Measurements from ENCODE around the gene HDAC11. TPM values are rescaled to one million over a fixed set of nuclear protein-coding genes. Genes with fewer than 3 reads are reported as not detected.

HDAC11 gene
- total RNA-seq, 2 experiments from 2014 or later: 1.8 to 2.0 TPM

DNA sequence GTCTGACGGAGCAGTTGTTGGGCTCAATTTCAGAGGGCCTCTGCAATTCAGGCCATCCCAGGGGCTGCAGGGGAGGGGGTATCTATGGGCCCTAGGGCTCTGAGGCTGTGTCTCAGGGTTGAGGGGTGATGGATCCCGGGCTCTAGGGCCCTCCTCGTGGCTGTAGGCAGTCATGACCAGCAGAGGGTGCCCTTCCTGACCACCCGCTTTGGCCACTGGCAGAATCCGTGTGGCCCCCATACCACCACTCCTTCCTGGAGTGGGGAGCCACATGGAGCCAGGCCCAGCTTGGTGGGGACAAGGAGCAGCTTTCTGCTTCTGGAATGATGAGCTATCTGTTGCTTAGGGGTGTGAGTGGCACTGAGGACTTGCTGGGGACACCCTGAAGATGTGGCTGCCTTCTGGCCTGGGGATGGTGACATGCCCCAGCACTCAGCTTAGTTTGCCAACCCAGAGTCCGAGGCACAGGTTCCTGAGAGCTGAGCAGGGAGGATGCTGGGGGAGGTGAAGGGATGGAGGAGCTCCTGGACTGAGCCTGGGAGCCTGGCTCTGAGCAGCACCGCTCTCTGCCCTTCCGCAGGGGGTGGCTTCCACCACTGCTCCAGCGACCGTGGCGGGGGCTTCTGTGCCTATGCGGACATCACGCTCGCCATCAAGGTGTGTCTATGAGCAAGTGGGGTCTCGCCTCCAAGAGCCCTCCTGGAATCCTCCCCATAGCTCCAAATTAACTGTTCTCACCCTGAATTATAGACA is 20.2 kb downstream of the HDAC11 start:
- peak; percentile 53 for TF ChIP-seq CTCF (IDR thresholded peaks at IDR 0.05)
- no peak for ATAC-seq
- peak; percentile 32 for DNase-seq
- no peaks in the 10 kb centered on the region for H3K27me3 Mint-ChIP-seq
- intact Hi-C loops (cut with micrococcal nuclease): no loop called here
- H3K4me3 Mint-ChIP-seq: no peak overlapping the region
- ChIA-PET POLR2A (no interaction called here), CTCF (interaction anchor here (0.8 to 8.4 kb wide), 9 partner anchors 16 to 157 kb away, joined by 3 to 349 read pairs (median 3); no protein-coding TSS in a partner anchor)
- H3K9me3 Mint-ChIP-seq: no peaks in the 10 kb centered on the region
- no peak overlapping the region for H3K27ac Mint-ChIP-seq
- no peaks in the 10 kb centered on the region for H3K36me3 Mint-ChIP-seq (ENCODE audit: low read depth)
- peaks cover 3% of the 10 kb centered on the region for H3K4me1 Mint-ChIP-seq (ENCODE audit: low read depth)

GRCh38 chr3:13501056-13501455 is 20.9 kb downstream of the HDAC11 start:
- ChIA-PET CTCF (interaction anchor here (0.9 to 8.4 kb wide), 5 partner anchors 16 to 156 kb away, joined by 3 to 349 read pairs (median 3); no protein-coding TSS in a partner anchor), POLR2A (no interaction called here)
- Mint-ChIP-seq H3K4me3 (no peak overlapping the region), H3K9me3 (no peaks in the 10 kb centered on the region), H3K36me3 (ENCODE audit: low read depth) (no peaks in the 10 kb centered on the region), H3K27me3 (no peaks in the 10 kb centered on the region), H3K4me1 (ENCODE audit: low read depth) (peaks cover 3% of the 10 kb centered on the region), H3K27ac (no peak overlapping the region)
- no peak for TF ChIP-seq CTCF (IDR thresholded peaks at IDR 0.05)
- intact Hi-C loops (cut with micrococcal nuclease): no loop called here
- ATAC-seq: no peak
- no peak for DNase-seq

GRCh38 chr3:13501521-13501920 is 21.4 kb downstream of the HDAC11 start:
- intact Hi-C loops (cut with micrococcal nuclease): no loop called here
- H3K4me3 Mint-ChIP-seq: no peak overlapping the region
- CTCF ChIA-PET: interaction anchor here (8.4 kb wide), 1 partner anchor 148 kb away, joined by 349 read pairs; no protein-coding TSS in a partner anchor
- POLR2A ChIA-PET: no interaction called here
- H3K27me3 Mint-ChIP-seq: no peaks in the 10 kb centered on the region
- H3K9me3 Mint-ChIP-seq: no peaks in the 10 kb centered on the region
- TF ChIP-seq CTCF (IDR thresholded peaks at IDR 0.05): no peak
- ATAC-seq: no peak
- peaks cover 3% of the 10 kb centered on the region for H3K4me1 Mint-ChIP-seq (ENCODE audit: low read depth)
- DNase-seq: no peak
- H3K36me3 Mint-ChIP-seq (ENCODE audit: low read depth): no peaks in the 10 kb centered on the region
- H3K27ac Mint-ChIP-seq: no peak overlapping the region

DNA sequence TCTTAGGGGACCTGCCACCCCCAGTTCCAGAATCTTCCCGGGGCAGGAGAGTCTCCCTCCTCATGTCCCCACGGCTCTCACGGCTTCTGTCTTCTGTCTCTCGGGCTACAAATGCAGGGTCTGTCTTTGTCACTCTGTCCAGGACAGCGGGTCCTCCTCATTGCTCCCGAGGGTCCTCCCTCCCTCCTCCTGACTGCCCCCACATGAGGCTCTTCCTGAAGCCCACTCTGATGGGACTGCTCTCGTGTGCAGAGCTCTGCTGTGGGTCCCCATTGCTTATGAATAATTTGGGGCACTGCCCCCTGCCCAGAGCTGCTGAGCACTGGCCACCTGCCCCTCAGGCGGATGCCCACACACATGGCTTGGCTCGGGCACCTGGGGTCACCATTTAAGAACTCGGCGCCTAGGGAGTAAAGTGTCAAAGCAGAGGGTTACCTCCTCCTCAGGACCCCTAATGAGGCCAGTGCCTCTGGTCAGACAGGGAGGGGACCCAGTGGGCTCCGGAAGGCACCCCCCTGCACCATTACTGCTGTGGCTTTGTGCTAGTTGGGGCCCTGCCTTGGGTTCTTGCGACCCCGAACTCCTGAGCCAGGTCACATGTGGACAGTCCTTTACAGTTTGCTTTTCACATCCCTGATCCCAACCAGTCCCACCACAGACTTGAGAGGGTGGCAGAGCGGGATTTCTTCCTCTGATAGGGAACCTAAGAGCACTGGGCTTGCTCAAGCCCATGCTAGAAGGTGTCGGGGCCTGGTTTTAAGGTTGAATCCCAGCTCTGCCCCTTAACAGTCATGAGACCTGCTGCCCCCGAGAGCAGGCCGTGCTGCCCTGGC is 22.1 kb downstream of the HDAC11 start:
- no peak for TF ChIP-seq CTCF (IDR thresholded peaks at IDR 0.05)
- no peaks in the 10 kb centered on the region for H3K9me3 Mint-ChIP-seq
- peaks cover 3% of the 10 kb centered on the region for H3K4me1 Mint-ChIP-seq (ENCODE audit: low read depth)
- CTCF ChIA-PET: interaction anchor here (8.4 kb wide), 1 partner anchor 148 kb away, joined by 349 read pairs; no protein-coding TSS in a partner anchor
- ATAC-seq: no peak
- H3K27ac Mint-ChIP-seq: no peak overlapping the region
- intact Hi-C loops (cut with micrococcal nuclease): no loop called here
- no peaks in the 10 kb centered on the region for H3K36me3 Mint-ChIP-seq (ENCODE audit: low read depth)
- no peak for DNase-seq
- no peaks in the 10 kb centered on the region for H3K27me3 Mint-ChIP-seq
- POLR2A ChIA-PET: no interaction called here
- no peak overlapping the region for H3K4me3 Mint-ChIP-seq

DNA sequence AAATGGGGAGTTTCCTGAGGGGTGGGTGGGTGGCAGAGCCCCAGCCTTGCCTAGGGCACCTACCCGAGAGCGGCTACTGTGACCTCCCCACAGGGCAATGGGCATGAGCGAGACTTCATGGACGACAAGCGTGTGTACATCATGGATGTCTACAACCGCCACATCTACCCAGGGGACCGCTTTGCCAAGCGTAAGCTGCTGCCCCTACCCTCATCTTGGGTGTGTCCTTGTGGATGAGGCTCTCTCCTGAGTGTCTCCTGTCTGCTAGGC is 22.6 kb downstream of the HDAC11 start:
- no peak for ATAC-seq
- H3K36me3 Mint-ChIP-seq (ENCODE audit: low read depth): no peaks in the 10 kb centered on the region
- POLR2A ChIA-PET: no interaction called here
- DNase-seq: no peak
- H3K4me3 Mint-ChIP-seq: no peak overlapping the region
- no peak overlapping the region for H3K27ac Mint-ChIP-seq
- no peaks in the 10 kb centered on the region for H3K9me3 Mint-ChIP-seq
- TF ChIP-seq CTCF (IDR thresholded peaks at IDR 0.05): no peak
- intact Hi-C loops (cut with micrococcal nuclease): no loop called here
- H3K27me3 Mint-ChIP-seq: no peaks in the 10 kb centered on the region
- no peaks in the 10 kb centered on the region for H3K4me1 Mint-ChIP-seq (ENCODE audit: low read depth)
- CTCF ChIA-PET: interaction anchor here (1.3 kb wide), 1 partner anchor 155 kb away, joined by 3 read pairs; no protein-coding TSS in a partner anchor

Data from activated CD8-positive, alpha-beta T cell treated with anti-CD3 and anti-CD28 coated beads for 36 hours (primary cell).